Liver (tissue), 3 donors: Measurements from ENCODE around the gene THADA.

Experiments used
- EGR1 ChIP-seq, 2 donors: IDR thresholded peaks; 2 replicates each; pipeline ENCODE4 v1.6.1; 2016 to 2018; ENCODE audit warnings: antibody characterized with exemption in 2 of 2, low read depth in 2 of 2
- GABPA ChIP-seq, 2 donors: IDR thresholded peaks in 1 of 2; conservative IDR thresholded peaks in 1 of 2; 2 replicates each; pipeline ENCODE4 v1.6.1; 2016; ENCODE audit warnings: antibody characterized with exemption in 2 of 2, mild to moderate bottlenecking in 1 of 2, moderate library complexity in 1 of 2
- JUND ChIP-seq, 2 donors: IDR thresholded peaks; 2 replicates each; pipeline ENCODE4 v1.6.1; 2016; ENCODE audit warnings: antibody characterized with exemption in 2 of 2
- RAD21 ChIP-seq, 2 donors: IDR thresholded peaks; 2 replicates each; pipeline ENCODE4 v1.6.1; 2016; ENCODE audit warnings: antibody characterized with exemption in 2 of 2, mild to moderate bottlenecking in 2 of 2
- RXRA ChIP-seq, 2 donors: IDR thresholded peaks; 2 replicates each; pipeline ENCODE4 v1.6.1; 2017 to 2018; ENCODE audit warnings: antibody characterized with exemption in 2 of 2, mild to moderate bottlenecking in 1 of 2
- SP1 ChIP-seq: IDR thresholded peaks from 2 replicates; pipeline ENCODE4 v1.6.1; 2018; ENCODE audit warnings: antibody characterized with exemption, mild to moderate bottlenecking
- TAF1 ChIP-seq: conservative IDR thresholded peaks from 2 replicates; pipeline ENCODE4 v1.6.1; 2016; ENCODE audit warnings: antibody characterized with exemption, mild to moderate bottlenecking
- ZBTB33 ChIP-seq: IDR thresholded peaks from 2 replicates; pipeline ENCODE4 v1.6.1; 2016; ENCODE audit warnings: antibody characterized with exemption
- TF ChIP-seq, protein P1 (sequence below): fragments of 150-350 bp; IDR thresholded peaks from 2 replicates; pipeline ENCODE4 v1.5.1; 2017; ENCODE audit warnings: improper control_type of control experiment, low read depth, low read length; ENCODE audit not compliant: missing input control
- TF ChIP-seq, protein P2 (sequence below): IDR thresholded peaks from 2 replicates; pipeline ENCODE4 v1.6.1; 2016; ENCODE audit warnings: antibody characterized with exemption, mild to moderate bottlenecking
- TF ChIP-seq, protein P3 (sequence below): IDR thresholded peaks from 2 replicates; pipeline ENCODE4 v1.6.1; 2016; ENCODE audit warnings: antibody characterized with exemption
- TF ChIP-seq, protein P4 (sequence below): IDR thresholded peaks from 2 replicates; pipeline ENCODE4 v1.6.1; 2016; ENCODE audit warnings: antibody characterized with exemption
- donor health status: healthy.
- donor health status: healthy.

DNA sequence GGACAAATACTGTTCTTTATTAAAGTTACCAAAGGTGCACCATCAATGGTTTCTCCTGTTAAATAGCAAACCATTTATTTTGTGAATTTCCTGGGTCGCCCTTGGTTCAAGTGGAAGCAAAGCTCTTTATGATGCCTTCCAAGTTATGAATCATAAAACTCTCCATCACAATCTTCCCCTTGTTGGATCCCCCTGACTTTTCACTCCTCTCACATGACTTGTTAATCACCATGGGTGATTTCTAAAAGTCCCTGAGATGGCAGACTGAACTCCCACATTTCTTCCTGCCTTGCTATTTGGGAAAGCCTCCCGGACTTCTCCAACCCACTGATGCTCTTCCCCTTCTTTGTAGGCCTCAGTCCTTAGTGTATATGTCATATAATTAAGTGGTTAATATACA lies 176.0 kb downstream of the THADA start:
- TF ChIP-seq, protein P1, sequence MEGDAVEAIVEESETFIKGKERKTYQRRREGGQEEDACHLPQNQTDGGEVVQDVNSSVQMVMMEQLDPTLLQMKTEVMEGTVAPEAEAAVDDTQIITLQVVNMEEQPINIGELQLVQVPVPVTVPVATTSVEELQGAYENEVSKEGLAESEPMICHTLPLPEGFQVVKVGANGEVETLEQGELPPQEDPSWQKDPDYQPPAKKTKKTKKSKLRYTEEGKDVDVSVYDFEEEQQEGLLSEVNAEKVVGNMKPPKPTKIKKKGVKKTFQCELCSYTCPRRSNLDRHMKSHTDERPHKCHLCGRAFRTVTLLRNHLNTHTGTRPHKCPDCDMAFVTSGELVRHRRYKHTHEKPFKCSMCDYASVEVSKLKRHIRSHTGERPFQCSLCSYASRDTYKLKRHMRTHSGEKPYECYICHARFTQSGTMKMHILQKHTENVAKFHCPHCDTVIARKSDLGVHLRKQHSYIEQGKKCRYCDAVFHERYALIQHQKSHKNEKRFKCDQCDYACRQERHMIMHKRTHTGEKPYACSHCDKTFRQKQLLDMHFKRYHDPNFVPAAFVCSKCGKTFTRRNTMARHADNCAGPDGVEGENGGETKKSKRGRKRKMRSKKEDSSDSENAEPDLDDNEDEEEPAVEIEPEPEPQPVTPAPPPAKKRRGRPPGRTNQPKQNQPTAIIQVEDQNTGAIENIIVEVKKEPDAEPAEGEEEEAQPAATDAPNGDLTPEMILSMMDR: no peak
- TF ChIP-seq TAF1: no peak
- no peak for TF ChIP-seq RXRA (IDR thresholded peaks at IDR 0.05)
- TF ChIP-seq, protein P2, sequence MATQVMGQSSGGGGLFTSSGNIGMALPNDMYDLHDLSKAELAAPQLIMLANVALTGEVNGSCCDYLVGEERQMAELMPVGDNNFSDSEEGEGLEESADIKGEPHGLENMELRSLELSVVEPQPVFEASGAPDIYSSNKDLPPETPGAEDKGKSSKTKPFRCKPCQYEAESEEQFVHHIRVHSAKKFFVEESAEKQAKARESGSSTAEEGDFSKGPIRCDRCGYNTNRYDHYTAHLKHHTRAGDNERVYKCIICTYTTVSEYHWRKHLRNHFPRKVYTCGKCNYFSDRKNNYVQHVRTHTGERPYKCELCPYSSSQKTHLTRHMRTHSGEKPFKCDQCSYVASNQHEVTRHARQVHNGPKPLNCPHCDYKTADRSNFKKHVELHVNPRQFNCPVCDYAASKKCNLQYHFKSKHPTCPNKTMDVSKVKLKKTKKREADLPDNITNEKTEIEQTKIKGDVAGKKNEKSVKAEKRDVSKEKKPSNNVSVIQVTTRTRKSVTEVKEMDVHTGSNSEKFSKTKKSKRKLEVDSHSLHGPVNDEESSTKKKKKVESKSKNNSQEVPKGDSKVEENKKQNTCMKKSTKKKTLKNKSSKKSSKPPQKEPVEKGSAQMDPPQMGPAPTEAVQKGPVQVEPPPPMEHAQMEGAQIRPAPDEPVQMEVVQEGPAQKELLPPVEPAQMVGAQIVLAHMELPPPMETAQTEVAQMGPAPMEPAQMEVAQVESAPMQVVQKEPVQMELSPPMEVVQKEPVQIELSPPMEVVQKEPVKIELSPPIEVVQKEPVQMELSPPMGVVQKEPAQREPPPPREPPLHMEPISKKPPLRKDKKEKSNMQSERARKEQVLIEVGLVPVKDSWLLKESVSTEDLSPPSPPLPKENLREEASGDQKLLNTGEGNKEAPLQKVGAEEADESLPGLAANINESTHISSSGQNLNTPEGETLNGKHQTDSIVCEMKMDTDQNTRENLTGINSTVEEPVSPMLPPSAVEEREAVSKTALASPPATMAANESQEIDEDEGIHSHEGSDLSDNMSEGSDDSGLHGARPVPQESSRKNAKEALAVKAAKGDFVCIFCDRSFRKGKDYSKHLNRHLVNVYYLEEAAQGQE: no peak
- TF ChIP-seq, protein P3, sequence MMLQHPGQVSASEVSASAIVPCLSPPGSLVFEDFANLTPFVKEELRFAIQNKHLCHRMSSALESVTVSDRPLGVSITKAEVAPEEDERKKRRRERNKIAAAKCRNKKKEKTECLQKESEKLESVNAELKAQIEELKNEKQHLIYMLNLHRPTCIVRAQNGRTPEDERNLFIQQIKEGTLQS: no peak
- TF ChIP-seq RAD21 (IDR thresholded peaks at IDR 0.05): no peak
- no peak for TF ChIP-seq JUND (IDR thresholded peaks at IDR 0.05)
- TF ChIP-seq EGR1 (IDR thresholded peaks at IDR 0.05; ENCODE audit: low read depth in 2 of 2): no peak
- no peak for TF ChIP-seq ZBTB33
- TF ChIP-seq, protein P4, sequence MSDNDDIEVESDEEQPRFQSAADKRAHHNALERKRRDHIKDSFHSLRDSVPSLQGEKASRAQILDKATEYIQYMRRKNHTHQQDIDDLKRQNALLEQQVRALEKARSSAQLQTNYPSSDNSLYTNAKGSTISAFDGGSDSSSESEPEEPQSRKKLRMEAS: no peak
- TF ChIP-seq SP1: no peak
- TF ChIP-seq GABPA (IDR thresholded peaks at IDR 0.05 in 1 of 2, conservative IDR thresholded peaks at IDR 0.05 in 1 of 2): no peak
